ENCODE data around the gene TANK. TPM values are rescaled to one million over a fixed set of nuclear protein-coding genes. Genes with fewer than 3 reads are reported as not detected.

The TANK gene
- total and polyA plus RNA-seq, 2 of the 13 experiments (the other 11 are each of a cell fraction or from before 2014, with no cell fraction given), result 66.9 to 96.1 TPM

GRCh38 chr2:161160226-161161073 is at the start of gene TANK (continued):
- TF ChIP-seq ETS1 (CRISPR knock-in tag; IDR thresholded peaks at IDR 0.05), result peak; percentile 61; the same call in 1 of the 2 replicates
- TF ChIP-seq HMG20A (CRISPR knock-in tag; IDR thresholded peaks at IDR 0.05; ENCODE audit: borderline replicate concordance), result peak; percentile 80; the same call in 1 of the 2 replicates
- peak; percentile 96 for TF ChIP-seq ZNF766 (CRISPR knock-in tag; IDR thresholded peaks at IDR 0.05; ENCODE audit: borderline replicate concordance)
- peak; percentile 94 for TF ChIP-seq KAT7 (CRISPR knock-in tag; IDR thresholded peaks at IDR 0.05; ENCODE audit: borderline replicate concordance)
- TF ChIP-seq ZNF138 (CRISPR knock-in tag; IDR thresholded peaks at IDR 0.05; ENCODE audit: low read depth), result peak; percentile 67; the same call in 1 of the 2 replicates
- TF ChIP-seq ZNF430 (CRISPR knock-in tag; IDR thresholded peaks at IDR 0.05), result peak; percentile 58; the same call in 1 of the 2 replicates
- TF ChIP-seq KMT2A (CRISPR knock-in tag; IDR thresholded peaks at IDR 0.05), result peak; percentile 82
- no peak for TF ChIP-seq CCAR2 (optimal IDR thresholded peaks at IDR 0.05; ENCODE audit: low read depth, low read length)
- 0 out of 2 replicates have a peak, but pooled peaks have one; percentile 34 for TF ChIP-seq FIP1L1 (IDR thresholded peaks at IDR 0.05; ENCODE audit: borderline replicate concordance, insufficient read depth, low read depth, low read length)
- TF ChIP-seq AKNA (CRISPR knock-in tag; IDR thresholded peaks at IDR 0.05; ENCODE audit: borderline replicate concordance), result 0 out of 2 replicates have a peak, but pooled peaks have one; percentile 40
- TF ChIP-seq AGO2 (optimal IDR thresholded peaks at IDR 0.05; ENCODE audit: low read depth, low read length), result peak; percentile 95
- peak; percentile 67 for TF ChIP-seq ZNF160 (CRISPR knock-in tag; IDR thresholded peaks at IDR 0.05)
- peak; percentile 88 for TF ChIP-seq SRSF1 (optimal IDR thresholded peaks at IDR 0.05; ENCODE audit: low read depth, low read length)
- TF ChIP-seq PCBP1 (IDR thresholded peaks at IDR 0.05; ENCODE audit: borderline replicate concordance, low read depth, low read length), result peak; percentile 84; the same call in 1 of the 2 replicates
- TF ChIP-seq ATM (IDR thresholded peaks at IDR 0.05; ENCODE audit: borderline replicate concordance), result no peak
- TF ChIP-seq CREBL2 (CRISPR knock-in tag; IDR thresholded peaks at IDR 0.05; ENCODE audit: borderline replicate concordance), result peak; percentile 34; the same call in 1 of the 2 replicates
- TF ChIP-seq ZNF792 (CRISPR knock-in tag; IDR thresholded peaks at IDR 0.05), result peak; percentile 89
- peak; percentile 93 for TF ChIP-seq ZSCAN9 (CRISPR knock-in tag; IDR thresholded peaks at IDR 0.05; ENCODE audit: borderline replicate concordance)
- TF ChIP-seq MLX (CRISPR knock-in tag; IDR thresholded peaks at IDR 0.05), result peak; percentile 98
- peak; percentile 91; the same call in 1 of the 2 replicates for TF ChIP-seq AHR (CRISPR knock-in tag; IDR thresholded peaks at IDR 0.05)
- peak; percentile 77 for TF ChIP-seq KDM6A (CRISPR knock-in tag; IDR thresholded peaks at IDR 0.05; ENCODE audit: low read depth)
- peak; percentile 72; the same call in 1 of the 2 replicates for TF ChIP-seq KDM5A (IDR thresholded peaks at IDR 0.05; ENCODE audit: borderline replicate concordance, low read length)
- TF ChIP-seq MEF2D (CRISPR knock-in tag; IDR thresholded peaks at IDR 0.05), result peak; percentile 91

Data from HepG2 (cell line).